ENCODE results near the gene GALNT14. TPM values are rescaled to one million over a fixed set of nuclear protein-coding genes. Genes with fewer than 3 reads are reported as not detected.

The GALNT14 gene
- total RNA-seq, 4 donors from 2014 or later, result 1.00 TPM; not detected in 3

DNA sequence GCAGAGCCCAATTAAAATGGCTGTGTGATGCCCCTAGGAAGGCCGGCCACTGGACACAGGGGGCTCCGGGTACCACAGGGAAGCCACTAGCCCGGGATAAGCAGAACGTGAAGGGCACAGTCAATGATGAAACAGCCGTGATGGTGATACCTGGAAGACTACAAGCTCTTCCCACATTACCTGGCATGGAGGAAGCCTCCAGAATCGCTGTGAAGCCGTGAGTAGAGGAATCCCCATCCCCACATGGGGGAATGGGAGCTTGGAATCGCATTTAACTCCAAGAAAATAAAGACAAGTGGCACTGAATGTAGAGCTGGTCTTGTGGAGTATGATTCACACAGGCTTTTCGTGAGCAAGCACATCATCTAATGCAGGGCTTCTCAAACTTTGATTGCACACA is 16.1 kb downstream of the GALNT14 start:
- 82 to 87% methylated on average over 9 of the region's 9 CpGs for WGBS, 2 donors (ENCODE audit: low coverage in 1 of 2)
- in situ Hi-C loops (cut with MboI; ENCODE audit: low pct_ligation_motif_present in 1 of 4, low pct_unique_long_range_greater_than_20kb in 1 of 4, low sequenced_read_pairs in 3 of 4), result no loop called here

DNA sequence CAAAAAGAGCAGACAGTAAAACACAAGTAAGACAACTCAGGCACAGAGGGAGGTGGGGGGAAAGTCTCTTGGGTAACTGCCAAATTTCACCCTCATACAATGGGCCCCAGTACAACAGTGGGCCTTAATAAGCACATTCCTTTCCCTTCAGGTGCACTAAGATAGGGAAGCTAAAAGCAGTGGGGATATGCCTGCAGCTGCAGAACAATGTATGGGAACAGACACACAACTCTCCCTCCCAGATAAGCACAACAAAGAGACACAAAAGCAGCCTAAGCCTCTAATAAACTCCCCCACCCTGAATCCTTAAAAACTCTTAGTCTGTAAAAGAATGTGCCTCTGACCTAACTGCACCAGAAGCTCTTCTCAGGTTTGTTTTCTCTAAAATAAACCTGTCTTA is 24.5 kb downstream of the GALNT14 start:
- Histone ChIP-seq H3K27ac (no peak overlapping the region), H3K4me1 (no peaks in the 10 kb centered on the region), H3K4me3 (no peak overlapping the region), H3K36me3 (no peaks in the 10 kb centered on the region), H3K9me3 (no peaks in the 10 kb centered on the region), H3K27me3 (no peaks in the 10 kb centered on the region)
- in situ Hi-C loops (cut with MboI; ENCODE audit: low pct_ligation_motif_present in 1 of 4, low pct_unique_long_range_greater_than_20kb in 1 of 4, low sequenced_read_pairs in 3 of 4), result no loop called here
- DNase-seq, result no peak
- intact Hi-C loops (cut with DNase I; ENCODE audit: low total_unique reads), result no loop called here
- TF ChIP-seq POLR2AphosphoS5 (IDR thresholded peaks at IDR 0.05) (no peak), EP300 (IDR thresholded peaks at IDR 0.05; ENCODE audit: low read depth) (no peak), POLR2A (IDR thresholded peaks at IDR 0.05) (no peak)
- TF ChIP-seq, protein P1, sequence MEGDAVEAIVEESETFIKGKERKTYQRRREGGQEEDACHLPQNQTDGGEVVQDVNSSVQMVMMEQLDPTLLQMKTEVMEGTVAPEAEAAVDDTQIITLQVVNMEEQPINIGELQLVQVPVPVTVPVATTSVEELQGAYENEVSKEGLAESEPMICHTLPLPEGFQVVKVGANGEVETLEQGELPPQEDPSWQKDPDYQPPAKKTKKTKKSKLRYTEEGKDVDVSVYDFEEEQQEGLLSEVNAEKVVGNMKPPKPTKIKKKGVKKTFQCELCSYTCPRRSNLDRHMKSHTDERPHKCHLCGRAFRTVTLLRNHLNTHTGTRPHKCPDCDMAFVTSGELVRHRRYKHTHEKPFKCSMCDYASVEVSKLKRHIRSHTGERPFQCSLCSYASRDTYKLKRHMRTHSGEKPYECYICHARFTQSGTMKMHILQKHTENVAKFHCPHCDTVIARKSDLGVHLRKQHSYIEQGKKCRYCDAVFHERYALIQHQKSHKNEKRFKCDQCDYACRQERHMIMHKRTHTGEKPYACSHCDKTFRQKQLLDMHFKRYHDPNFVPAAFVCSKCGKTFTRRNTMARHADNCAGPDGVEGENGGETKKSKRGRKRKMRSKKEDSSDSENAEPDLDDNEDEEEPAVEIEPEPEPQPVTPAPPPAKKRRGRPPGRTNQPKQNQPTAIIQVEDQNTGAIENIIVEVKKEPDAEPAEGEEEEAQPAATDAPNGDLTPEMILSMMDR (IDR thresholded peaks at IDR 0.05), result no peak

More for the DNA sequence above, 16.1 kb downstream of the GALNT14 start:
- Histone ChIP-seq H3K4me1 (no peaks in the 10 kb centered on the region), H3K27ac (no peak overlapping the region), H3K9me3 (no peaks in the 10 kb centered on the region), H3K4me3 (no peak overlapping the region), H3K36me3 (no peaks in the 10 kb centered on the region), H3K27me3 (no peaks in the 10 kb centered on the region)
- intact Hi-C loops (cut with DNase I; ENCODE audit: low total_unique reads), result no loop called here
- DNase-seq, result no peak
- TF ChIP-seq POLR2AphosphoS5 (IDR thresholded peaks at IDR 0.05) (no peak), EP300 (IDR thresholded peaks at IDR 0.05; ENCODE audit: low read depth) (no peak)

GRCh38 chr2:31112544-31112943 is 25.7 kb downstream of the GALNT14 start:
- Histone ChIP-seq H3K9me3 (no peaks in the 10 kb centered on the region), H3K4me1 (no peaks in the 10 kb centered on the region), H3K27me3 (no peaks in the 10 kb centered on the region), H3K36me3 (no peaks in the 10 kb centered on the region), H3K27ac (no peak overlapping the region), H3K4me3 (no peak overlapping the region)
- intact Hi-C loops (cut with DNase I; ENCODE audit: low total_unique reads) (no loop called here), in situ Hi-C loops (cut with MboI; ENCODE audit: low pct_ligation_motif_present in 1 of 4, low pct_unique_long_range_greater_than_20kb in 1 of 4, low sequenced_read_pairs in 3 of 4) (no loop called here)
- no peak for DNase-seq
- WGBS, 2 donors (ENCODE audit: low coverage in 1 of 2), result 93 to 98% methylated on average over 3 of the region's 3 CpGs
- TF ChIP-seq, protein P1 (IDR thresholded peaks at IDR 0.05), result no peak
- TF ChIP-seq POLR2A (IDR thresholded peaks at IDR 0.05), result no peak
- TF ChIP-seq POLR2AphosphoS5 (IDR thresholded peaks at IDR 0.05), result no peak
- TF ChIP-seq EP300 (IDR thresholded peaks at IDR 0.05; ENCODE audit: low read depth), result no peak

- in situ Hi-C loops (cut with MboI; ENCODE audit: low pct_ligation_motif_present in 1 of 4, low pct_unique_long_range_greater_than_20kb in 1 of 4, low sequenced_read_pairs in 3 of 4), result no loop called here
- H3K27me3 ChIP-seq, result no peaks in the 10 kb centered on the region
- TF ChIP-seq EP300 (IDR thresholded peaks at IDR 0.05; ENCODE audit: low read depth), result no peak
- no peak for TF ChIP-seq POLR2AphosphoS5 (IDR thresholded peaks at IDR 0.05)
- TF ChIP-seq, protein P1 (IDR thresholded peaks at IDR 0.05), result no peak
- TF ChIP-seq POLR2A (IDR thresholded peaks at IDR 0.05), result no peak
- no peaks in the 10 kb centered on the region for H3K9me3 ChIP-seq
- intact Hi-C loops (cut with DNase I; ENCODE audit: low total_unique reads), result no loop called here
- DNase-seq, result no peak
- WGBS, 2 donors (ENCODE audit: low coverage in 1 of 2), result 83% methylated on average over 3 of the region's 3 CpGs; no CpG with 5 or more reads in 1 of the 2 donors
- no peak overlapping the region for H3K27ac ChIP-seq
- H3K4me1 ChIP-seq, result no peaks in the 10 kb centered on the region
- H3K4me3 ChIP-seq, result no peak overlapping the region
- no peaks in the 10 kb centered on the region for H3K36me3 ChIP-seq
These were observed 27.2 kb downstream of the GALNT14 start for GRCh38 chr2:31110998-31111397.

DNA sequence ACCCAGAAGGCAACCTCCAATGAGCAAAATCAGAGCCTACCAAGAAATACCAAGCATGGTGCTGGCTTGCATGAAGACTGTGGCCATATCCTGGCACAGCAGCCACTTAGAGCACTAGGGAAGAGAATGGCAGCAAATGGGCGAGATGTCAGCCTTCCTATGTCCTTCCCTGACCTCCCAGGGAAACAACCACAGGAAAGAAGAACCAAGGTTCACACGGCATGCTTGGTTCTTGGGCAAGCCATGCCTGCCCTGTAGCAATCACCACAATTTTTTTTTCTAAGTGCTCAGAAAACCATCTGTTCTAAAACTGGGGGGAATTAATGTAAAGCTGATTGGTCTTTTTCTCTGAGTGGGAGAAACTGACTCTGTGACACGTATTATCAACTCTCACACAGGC is 27.8 kb downstream of the GALNT14 start:
- Histone ChIP-seq H3K4me3 (no peak overlapping the region), H3K36me3 (no peaks in the 10 kb centered on the region), H3K27ac (no peak overlapping the region), H3K27me3 (no peaks in the 10 kb centered on the region), H3K9me3 (no peaks in the 10 kb centered on the region), H3K4me1 (no peaks in the 10 kb centered on the region)
- DNase-seq, result no peak
- WGBS, 2 donors (ENCODE audit: low coverage in 1 of 2), result 67 to 74% methylated on average over 3 of the region's 3 CpGs
- no peak for TF ChIP-seq POLR2A (IDR thresholded peaks at IDR 0.05)
- TF ChIP-seq, protein P1 (IDR thresholded peaks at IDR 0.05), result no peak
- no peak for TF ChIP-seq EP300 (IDR thresholded peaks at IDR 0.05; ENCODE audit: low read depth)
- TF ChIP-seq POLR2AphosphoS5 (IDR thresholded peaks at IDR 0.05), result no peak
- in situ Hi-C loops (cut with MboI; ENCODE audit: low pct_ligation_motif_present in 1 of 4, low pct_unique_long_range_greater_than_20kb in 1 of 4, low sequenced_read_pairs in 3 of 4), result no loop called here
- intact Hi-C loops (cut with DNase I; ENCODE audit: low total_unique reads), result no loop called here

Data from transverse colon (tissue), 4 donors.